ENCODE measurements around the gene GORASP1. TPM values are rescaled to one million over a fixed set of nuclear protein-coding genes. Genes with fewer than 3 reads are reported as not detected.

Gene GORASP1
- total and polyA plus RNA-seq, 2 of the 13 experiments (the other 11 are each of a cell fraction or from before 2014, with no cell fraction given): 36.4 to 39.8 TPM

DNA sequence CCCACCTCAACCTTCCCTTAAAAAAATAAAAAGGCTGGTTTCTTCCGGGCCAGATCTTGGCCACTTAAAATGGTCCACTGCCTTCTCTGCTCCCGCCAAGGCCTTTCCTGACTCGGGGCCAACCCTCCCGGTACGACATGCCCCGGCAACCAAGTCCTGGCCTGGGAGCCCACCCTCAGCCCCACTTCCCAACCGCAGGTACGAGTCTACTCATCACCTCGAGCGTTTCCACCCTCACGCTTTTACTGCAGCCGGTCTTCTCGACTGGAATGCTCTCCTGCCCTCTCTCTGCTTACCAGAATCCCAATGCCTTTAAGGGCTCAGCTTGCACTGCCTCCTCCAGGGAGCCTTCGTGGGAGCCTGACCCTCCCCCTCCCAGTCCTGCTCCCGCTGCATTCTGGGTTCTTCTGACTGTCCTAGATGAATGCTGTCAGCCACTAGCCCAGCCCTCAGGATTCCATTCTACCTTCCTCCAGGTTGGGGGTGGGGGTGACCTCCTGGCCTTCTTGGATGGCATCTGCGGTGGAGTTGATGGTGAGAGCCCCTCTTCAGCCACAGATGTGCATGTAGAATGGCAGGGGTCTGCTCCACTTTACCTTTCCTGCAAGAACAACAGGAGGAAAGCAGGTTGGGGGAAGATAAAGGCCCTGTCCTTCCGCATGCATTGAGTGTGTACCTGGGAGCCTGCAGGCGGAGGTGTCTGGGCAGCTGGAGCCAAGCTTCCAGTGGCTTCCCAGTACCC lies 47.0 kb upstream of the GORASP1 start (continued):
- TF ChIP-seq, protein P1, sequence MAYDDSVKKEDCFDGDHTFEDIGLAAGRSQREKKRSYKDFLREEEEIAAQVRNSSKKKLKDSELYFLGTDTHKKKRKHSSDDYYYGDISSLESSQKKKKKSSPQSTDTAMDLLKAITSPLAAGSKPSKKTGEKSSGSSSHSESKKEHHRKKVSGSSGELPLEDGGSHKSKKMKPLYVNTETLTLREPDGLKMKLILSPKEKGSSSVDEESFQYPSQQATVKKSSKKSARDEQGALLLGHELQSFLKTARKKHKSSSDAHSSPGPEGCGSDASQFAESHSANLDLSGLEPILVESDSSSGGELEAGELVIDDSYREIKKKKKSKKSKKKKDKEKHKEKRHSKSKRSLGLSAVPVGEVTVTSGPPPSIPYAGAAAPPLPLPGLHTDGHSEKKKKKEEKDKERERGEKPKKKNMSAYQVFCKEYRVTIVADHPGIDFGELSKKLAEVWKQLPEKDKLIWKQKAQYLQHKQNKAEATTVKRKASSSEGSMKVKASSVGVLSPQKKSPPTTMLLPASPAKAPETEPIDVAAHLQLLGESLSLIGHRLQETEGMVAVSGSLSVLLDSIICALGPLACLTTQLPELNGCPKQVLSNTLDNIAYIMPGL (CRISPR knock-in tag; IDR thresholded peaks at IDR 0.05; ENCODE audit: borderline replicate concordance in 1 of 2, low read depth in 1 of 2): peak; percentile 64 to 72; a peak in 3 of 4 replicates
- TF ChIP-seq SALL2 (CRISPR knock-in tag; IDR thresholded peaks at IDR 0.05): peak; percentile 52; the same call in 1 of the 2 replicates
- TF ChIP-seq JUN (CRISPR knock-in tag; IDR thresholded peaks at IDR 0.05): no peak
- TF ChIP-seq TCF7 (IDR thresholded peaks at IDR 0.05; ENCODE audit: low read depth): no peak
- no peak for TF ChIP-seq HNRNPLL (IDR thresholded peaks at IDR 0.05; ENCODE audit: low read depth, low read length, poor library complexity, severe bottlenecking)
- TF ChIP-seq AGO1 (IDR thresholded peaks at IDR 0.05; ENCODE audit: low read depth, low read length, poor library complexity, severe bottlenecking): no peak
- no peak for TF ChIP-seq HOXA7 (CRISPR knock-in tag; IDR thresholded peaks at IDR 0.05)
- no peak for TF ChIP-seq SMAD9 (CRISPR knock-in tag; IDR thresholded peaks at IDR 0.05)
- TF ChIP-seq, protein P2, sequence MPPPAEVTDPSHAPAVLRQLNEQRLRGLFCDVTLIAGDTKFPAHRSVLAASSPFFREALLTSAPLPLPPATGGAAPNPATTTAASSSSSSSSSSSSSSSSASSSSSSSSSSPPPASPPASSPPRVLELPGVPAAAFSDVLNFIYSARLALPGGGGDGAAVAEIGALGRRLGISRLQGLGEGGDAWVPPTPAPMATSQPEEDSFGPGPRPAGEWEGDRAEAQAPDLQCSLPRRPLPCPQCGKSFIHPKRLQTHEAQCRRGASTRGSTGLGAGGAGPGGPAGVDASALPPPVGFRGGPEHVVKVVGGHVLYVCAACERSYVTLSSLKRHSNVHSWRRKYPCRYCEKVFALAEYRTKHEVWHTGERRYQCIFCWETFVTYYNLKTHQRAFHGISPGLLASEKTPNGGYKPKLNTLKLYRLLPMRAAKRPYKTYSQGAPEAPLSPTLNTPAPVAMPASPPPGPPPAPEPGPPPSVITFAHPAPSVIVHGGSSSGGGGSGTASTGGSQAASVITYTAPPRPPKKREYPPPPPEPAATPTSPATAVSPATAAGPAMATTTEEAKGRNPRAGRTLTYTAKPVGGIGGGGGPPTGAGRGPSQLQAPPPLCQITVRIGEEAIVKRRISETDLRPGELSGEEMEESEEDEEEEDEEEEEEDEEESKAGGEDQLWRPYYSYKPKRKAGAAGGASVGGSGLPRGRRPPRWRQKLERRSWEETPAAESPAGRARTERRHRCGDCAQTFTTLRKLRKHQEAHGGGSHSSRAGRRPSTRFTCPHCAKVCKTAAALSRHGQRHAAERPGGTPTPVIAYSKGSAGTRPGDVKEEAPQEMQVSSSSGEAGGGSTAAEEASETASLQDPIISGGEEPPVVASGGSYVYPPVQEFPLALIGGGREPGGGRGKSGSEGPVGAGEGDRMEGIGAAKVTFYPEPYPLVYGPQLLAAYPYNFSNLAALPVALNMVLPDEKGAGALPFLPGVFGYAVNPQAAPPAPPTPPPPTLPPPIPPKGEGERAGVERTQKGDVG (CRISPR knock-in tag; IDR thresholded peaks at IDR 0.05; ENCODE audit: borderline replicate concordance): no peak
- 0 out of 2 replicates have a peak, but pooled peaks have one; percentile 55 for TF ChIP-seq ZNF547 (CRISPR knock-in tag; IDR thresholded peaks at IDR 0.05)
- TF ChIP-seq ZNF766 (CRISPR knock-in tag; IDR thresholded peaks at IDR 0.05; ENCODE audit: borderline replicate concordance): no peak
- TF ChIP-seq ZNF510 (CRISPR knock-in tag; IDR thresholded peaks at IDR 0.05; ENCODE audit: low read depth): no peak
- no peak for TF ChIP-seq DDIT3 (CRISPR knock-in tag; IDR thresholded peaks at IDR 0.05)
- no peak for TF ChIP-seq ELF4 (CRISPR knock-in tag; IDR thresholded peaks at IDR 0.05; ENCODE audit: borderline replicate concordance)
- no peak for TF ChIP-seq ZSCAN30 (CRISPR knock-in tag; IDR thresholded peaks at IDR 0.05)
- no peak for TF ChIP-seq PRDM15 (CRISPR knock-in tag; IDR thresholded peaks at IDR 0.05)
- TF ChIP-seq, protein P3, sequence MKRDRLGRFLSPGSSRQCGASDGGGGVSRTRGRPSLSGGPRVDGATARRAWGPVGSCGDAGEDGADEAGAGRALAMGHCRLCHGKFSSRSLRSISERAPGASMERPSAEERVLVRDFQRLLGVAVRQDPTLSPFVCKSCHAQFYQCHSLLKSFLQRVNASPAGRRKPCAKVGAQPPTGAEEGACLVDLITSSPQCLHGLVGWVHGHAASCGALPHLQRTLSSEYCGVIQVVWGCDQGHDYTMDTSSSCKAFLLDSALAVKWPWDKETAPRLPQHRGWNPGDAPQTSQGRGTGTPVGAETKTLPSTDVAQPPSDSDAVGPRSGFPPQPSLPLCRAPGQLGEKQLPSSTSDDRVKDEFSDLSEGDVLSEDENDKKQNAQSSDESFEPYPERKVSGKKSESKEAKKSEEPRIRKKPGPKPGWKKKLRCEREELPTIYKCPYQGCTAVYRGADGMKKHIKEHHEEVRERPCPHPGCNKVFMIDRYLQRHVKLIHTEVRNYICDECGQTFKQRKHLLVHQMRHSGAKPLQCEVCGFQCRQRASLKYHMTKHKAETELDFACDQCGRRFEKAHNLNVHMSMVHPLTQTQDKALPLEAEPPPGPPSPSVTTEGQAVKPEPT (CRISPR knock-in tag; IDR thresholded peaks at IDR 0.05; ENCODE audit: low read depth): no peak
